Epithelial cell of prostate (primary cell): ENCODE measurements around the gene DGKG.

ENCODE experiments used
- DNase-seq: peaks from one replicate; pipeline ENCODE4 v3.0.0-alpha.2; 2011; ENCODE audit warnings: low read depth, low spot score
- H3K27ac ChIP-seq: fragments of 450-650 bp; 2 replicates; pipeline ENCODE4 v1.5.1; 2017; ENCODE audit warnings: mild to moderate bottlenecking

DGKG gene

DNA sequence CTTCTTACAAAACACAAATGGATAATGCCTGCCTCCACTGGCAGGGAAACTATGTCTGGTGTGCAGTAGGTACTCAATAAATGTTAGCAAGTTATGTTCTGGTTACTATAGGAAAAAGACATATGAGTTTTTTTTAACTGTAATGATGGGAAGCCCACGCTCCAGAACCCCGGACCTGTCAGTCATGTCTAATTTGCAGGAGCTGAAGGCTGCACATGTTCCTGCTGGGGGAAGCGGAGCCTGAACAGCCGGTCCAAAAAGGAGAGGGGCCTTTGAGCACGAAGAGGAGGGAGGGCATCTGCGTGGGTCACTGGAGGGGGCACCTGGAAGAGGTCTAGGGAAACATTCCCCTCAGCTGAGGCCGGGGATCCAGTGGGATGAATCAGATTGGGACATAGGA lies 113.2 kb downstream of the DGKG start:
- DNase-seq: no peak
- H3K27ac ChIP-seq: no peak overlapping the region

DNA sequence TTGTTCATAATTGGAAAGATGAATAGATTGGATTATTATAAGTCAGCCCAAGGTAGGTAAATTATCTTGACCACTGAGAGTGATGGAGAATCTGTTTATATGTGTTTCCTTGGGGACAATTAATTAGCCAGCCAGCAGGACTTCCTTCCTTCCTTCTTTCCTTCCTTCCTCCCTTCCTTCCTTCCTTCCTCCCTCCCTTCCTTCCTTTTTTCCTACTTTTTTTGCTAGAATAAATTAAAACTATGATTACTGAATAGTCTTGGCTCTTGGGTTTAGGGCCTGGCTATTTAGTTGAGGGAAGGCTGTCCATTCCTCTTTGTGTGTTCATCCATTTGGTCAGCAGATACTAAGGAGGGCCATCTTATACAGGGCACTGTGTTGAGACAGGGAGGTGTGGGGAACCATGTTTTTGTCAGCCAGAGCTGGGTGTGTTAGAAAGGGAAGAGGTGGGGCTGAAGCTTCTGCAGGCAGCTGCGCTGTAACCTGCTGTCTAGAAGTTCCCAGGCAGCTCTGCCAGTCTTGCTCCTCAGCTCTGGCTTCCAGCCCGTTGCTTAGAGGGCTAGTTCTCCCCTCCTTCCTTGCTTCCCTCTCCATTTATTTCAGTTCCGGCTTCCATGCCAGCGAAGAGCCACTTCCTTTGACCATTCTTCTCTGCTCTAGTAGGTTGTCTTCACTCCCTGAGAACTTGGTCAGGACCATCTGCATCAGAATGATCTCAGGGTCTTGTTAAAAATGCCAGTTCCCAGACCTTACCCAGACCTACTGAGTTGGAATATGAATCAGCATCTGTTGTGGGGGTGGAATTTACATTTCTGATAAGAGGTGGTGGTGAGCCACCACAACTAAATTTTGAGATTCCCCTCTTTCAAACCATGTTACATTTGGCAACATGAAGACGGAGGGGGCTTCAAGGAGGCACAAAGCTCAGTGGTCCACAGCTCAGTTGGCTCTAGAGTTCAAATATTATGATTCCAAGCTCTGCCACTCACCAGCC lies 113.9 kb downstream of the DGKG start:
- no peak overlapping the region for H3K27ac ChIP-seq
- no peak for DNase-seq

GRCh38 chr3:186246941-186247340 lies 115.1 kb downstream of the DGKG start:
- no peak overlapping the region for H3K27ac ChIP-seq
- DNase-seq: no peak

DNA sequence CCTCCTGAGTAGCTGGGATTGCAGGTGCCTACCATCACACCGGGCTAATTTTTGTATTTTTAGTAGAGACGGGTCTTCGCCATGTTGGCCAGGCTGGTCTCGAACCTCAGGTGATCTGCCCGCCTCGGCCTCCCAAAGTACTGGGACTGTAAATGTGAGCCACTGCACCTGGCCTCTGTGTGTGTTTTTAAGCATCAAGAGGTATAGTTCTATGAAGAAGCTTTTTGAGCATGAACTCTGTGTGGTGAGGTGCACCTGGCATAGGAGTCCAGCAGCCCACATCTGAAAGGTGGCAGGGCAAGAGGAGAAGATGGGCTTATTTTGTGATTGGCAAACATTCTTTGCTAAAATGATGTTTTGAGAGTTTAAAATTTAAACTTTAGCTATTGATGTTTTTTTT lies 118.0 kb downstream of the DGKG start:
- H3K27ac ChIP-seq: no peak overlapping the region
- no peak for DNase-seq

GRCh38 chr3:186241910-186242821 lies 119.9 kb downstream of the DGKG start:
- H3K27ac ChIP-seq: no peak overlapping the region
- DNase-seq: no peak

GRCh38 chr3:186239321-186239720 lies 122.7 kb downstream of the DGKG start:
- no peak overlapping the region for H3K27ac ChIP-seq
- no peak for DNase-seq

DNA sequence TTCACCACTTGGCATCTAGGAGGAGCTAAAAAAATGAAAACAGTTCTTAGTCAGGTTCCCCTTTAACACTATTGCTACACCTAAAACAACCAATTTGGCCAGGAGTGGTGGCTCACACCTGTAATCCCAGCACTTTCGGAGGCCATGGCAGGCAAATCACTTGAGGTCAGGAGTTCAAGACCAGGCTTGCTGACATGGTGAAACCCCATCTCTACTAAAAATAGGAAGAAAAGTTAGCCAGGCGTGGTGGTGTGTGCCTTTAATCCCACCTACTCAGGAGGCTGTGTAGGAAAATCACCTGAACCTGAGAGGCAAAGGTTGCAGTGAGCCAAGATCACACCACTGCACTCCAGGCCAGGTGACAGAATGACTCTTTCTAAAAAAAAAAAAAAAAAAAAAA lies 124.1 kb downstream of the DGKG start:
- DNase-seq: no peak
- H3K27ac ChIP-seq: no peak overlapping the region

DNA sequence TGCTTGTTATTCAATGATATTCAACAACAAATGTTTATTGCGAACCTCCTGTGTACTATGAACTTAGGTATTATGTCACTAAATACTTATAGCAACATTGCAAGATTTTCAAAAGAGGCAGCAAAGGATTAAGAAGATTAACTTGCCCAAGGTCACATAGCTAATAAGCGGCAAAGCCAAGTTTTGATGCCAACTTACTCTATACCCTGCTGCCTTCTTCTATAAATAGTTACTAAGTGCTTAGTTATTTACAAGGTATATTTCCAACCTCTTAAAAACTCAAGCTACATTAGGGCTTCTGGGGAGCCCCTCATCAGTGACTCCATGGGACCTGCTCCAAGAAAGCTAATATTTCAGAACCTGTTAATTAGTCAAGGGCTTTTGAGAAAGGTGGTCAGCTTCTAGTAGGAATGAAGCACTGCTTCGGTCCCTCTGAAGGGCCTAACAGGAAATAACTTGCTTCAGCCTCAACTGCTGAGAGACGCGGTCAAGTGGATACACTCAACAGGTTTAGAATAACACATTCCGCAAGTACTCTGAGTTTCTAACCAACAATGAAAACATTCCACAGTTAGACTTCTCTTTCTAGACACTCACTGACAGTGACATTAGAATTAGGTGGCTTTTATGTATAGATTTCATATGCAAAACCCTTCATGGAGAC lies 125.5 kb downstream of the DGKG start:
- DNase-seq: no peak
- no peak overlapping the region for H3K27ac ChIP-seq

- DNase-seq: no peak
- no peak overlapping the region for H3K27ac ChIP-seq
Observed at GRCh38 chr3:186235554-186235953, 126.5 kb downstream of the DGKG start.

DNA sequence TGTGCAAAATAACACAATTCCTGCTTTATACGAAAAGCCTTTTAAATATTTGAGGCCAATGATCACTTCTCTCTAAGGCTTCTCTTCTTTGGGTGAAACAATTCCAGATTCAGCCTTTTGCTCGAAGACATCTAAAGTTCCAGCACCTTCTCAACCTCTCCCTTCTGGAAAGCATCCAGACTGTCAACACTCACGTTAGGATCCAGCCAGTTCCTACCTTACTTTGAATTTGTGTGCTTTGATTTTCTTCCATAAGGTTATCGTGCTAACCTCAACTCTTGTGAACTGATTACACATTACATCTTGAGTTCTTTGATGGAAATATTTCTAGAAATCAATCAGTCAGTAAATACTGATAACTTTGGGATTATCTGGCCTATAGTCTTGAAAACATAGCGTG lies 127.9 kb downstream of the DGKG start:
- no peak for DNase-seq
- H3K27ac ChIP-seq: no peak overlapping the region

DNA sequence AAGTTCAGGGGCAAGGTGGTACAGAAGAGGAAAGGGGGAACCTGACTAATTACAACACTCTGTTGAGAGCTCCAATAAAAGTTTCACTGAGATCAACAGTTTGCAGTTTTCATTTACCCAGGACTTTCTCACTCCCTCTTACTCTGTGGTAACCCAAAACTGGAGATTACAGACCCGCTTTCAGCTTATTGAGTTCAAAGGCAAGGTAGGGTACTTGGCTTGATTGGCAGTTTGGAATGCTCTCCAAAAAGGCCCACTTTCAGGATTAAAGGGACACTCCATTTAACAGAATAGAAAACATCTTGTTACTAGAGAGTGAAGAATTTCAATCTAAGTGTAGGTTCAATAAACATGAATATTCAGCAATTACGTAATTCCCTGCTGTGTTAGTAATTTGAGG lies 135.6 kb downstream of the DGKG start:
- DNase-seq: no peak
- H3K27ac ChIP-seq: no peak overlapping the region

GRCh38 chr3:186225603-186226002 lies 136.4 kb downstream of the DGKG start:
- no peak overlapping the region for H3K27ac ChIP-seq
- no peak for DNase-seq

DNA sequence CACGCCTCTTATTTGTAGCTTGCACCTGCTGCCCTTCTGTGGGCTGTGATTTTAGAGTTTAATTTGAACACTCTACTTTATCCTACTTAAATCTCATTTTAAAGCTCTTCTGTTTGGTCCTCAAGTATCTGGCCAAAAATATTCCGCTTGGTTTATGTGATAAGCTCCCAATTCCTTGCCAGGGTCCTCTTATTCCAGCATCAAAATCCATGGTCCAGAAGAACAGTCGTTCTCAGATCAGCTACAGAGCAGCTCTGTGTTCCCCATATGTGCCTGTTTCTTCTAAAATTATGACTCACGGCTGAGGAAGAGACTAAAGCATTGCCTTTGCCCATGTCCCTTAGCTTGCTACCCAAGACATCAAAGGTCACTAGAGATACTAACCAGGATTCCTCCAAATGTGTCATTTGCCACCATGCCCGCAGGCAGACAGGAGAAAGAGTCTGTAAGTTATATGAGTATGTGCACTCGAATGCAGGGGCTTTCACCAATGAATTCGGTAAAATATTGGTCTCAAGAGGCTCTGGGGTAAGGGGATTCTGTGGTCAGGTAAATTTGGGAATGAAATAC lies 137.9 kb downstream of the DGKG start:
- DNase-seq: no peak

GRCh38 chr3:186223476-186223875 lies 138.6 kb downstream of the DGKG start:
- H3K27ac ChIP-seq: no peak overlapping the region
- DNase-seq: no peak

More for the DNA sequence above, 137.9 kb downstream of the DGKG start:
- H3K27ac ChIP-seq: no peak overlapping the region

- DNase-seq: no peak
Observed at GRCh38 chr3:186221760-186222378, 140.2 kb downstream of the DGKG start.

DNA sequence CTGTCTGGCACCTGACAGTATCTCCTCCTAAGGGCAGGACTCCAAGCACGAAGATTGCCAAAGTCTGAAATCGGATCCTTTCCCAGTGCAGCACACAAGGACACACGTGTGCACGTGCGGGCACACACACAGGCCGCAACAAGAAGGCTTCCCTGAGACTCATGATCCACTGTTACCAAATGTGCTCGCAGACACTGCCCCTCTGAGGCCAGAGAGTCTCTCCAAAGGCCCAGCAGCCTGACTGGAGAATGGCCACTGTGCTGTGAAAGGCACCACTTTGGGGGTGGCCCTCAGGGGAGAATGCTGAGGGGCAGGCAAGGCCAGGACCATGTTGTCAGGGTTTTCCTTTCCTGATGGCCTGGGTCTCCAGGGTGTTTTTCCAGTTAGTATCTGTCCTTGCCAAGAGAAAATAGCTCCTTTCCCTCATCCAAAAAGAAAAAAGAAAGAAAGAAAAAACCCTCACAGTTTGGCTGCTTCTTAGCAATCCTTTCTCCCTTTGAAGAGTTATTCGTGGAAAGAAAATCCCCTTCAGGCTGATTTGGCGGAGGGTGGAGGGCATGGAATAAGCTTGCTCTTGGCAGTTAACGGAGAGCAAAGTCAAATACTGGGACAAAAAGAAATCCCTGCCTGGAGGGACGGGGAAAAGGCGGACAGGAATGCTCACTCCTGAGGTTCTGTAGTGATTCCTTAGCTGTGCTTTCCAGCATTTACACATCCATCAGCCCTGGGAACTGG lies 141.0 kb downstream of the DGKG start:
- DNase-seq: no peak

More at GRCh38 chr3:186221760-186222378, 140.2 kb downstream of the DGKG start:
- no peak overlapping the region for H3K27ac ChIP-seq

GRCh38 chr3:186220365-186220764 lies 141.7 kb downstream of the DGKG start:
- no peak for DNase-seq
- no peak overlapping the region for H3K27ac ChIP-seq

More for the DNA sequence above, 141.0 kb downstream of the DGKG start:
- H3K27ac ChIP-seq: no peak overlapping the region

DNA sequence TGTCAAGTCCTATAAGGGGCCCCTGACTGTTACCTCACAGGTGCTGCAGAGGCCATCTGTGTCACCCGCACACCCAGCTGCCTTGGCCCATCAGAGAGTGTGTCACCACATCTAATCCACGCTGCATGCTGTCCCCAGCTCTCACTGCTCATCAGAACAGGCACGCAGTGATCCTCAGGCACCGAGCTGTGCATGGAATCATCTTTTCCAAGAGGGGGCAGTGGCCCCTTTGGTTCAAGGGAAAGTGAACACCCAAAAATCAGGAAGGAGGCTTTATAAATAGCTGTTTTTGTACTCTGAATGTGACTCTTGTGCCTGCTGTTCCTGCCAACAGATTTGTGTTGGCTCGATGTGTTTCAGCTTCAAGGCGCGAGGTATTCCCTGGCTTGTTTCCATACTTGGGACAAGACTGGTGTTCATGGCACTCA lies 142.8 kb downstream of the DGKG start:
- no peak for DNase-seq
- no peak overlapping the region for H3K27ac ChIP-seq

DNA sequence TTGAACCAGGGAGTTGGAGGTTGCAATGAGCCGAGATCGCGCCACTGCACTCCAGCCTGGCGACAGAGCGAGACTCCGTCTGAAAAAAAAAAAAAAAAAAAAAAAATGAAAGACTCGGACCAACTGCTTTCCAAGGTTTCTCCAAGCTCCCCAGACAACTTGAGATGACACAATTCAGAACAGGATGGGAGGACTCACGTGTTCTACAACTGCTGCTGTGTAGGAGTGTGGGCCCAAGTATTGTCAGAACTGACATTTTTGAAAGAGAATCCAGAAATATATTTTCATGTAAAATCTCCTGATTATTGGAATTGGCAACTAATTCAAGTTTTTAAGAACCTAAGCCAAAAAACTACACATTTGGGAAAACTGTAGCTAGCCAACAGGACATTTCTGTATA lies 143.6 kb downstream of the DGKG start:
- DNase-seq: no peak
- H3K27ac ChIP-seq: no peak overlapping the region
